Nephron progenitor cell (in vitro differentiated cells): ENCODE measurements around the gene TCP1.
A peak's percentile ranks its signal among the peaks of the same experiment; 100 is the strongest.

ENCODE experiments used
- DNase-seq: peaks from one replicate; pipeline ENCODE4 v3.0.0; 2021
- H3K27ac Mint-ChIP-seq: 2 replicates; pipeline ENCODE4 v1.8.0; 2021; ENCODE audit warnings: mild to moderate bottlenecking, moderate library complexity, mixed read lengths
- H3K27me3 Mint-ChIP-seq: 2 replicates; pipeline ENCODE4 v1.8.0; 2021; ENCODE audit warnings: mild to moderate bottlenecking, low read depth, mixed read lengths; ENCODE audit not compliant: poor library complexity
- H3K36me3 Mint-ChIP-seq: 2 replicates; pipeline ENCODE4 v1.8.0; 2021; ENCODE audit warnings: low read depth, mixed read lengths
- H3K4me1 Mint-ChIP-seq: 2 replicates; pipeline ENCODE4 v1.8.0; 2021; ENCODE audit warnings: mixed read lengths
- H3K4me3 Mint-ChIP-seq: 2 replicates; pipeline ENCODE4 v1.8.0; 2021; ENCODE audit warnings: mild to moderate bottlenecking, moderate library complexity, mixed read lengths
- H3K9me3 Mint-ChIP-seq: 2 replicates; pipeline ENCODE4 v1.8.0; 2021; ENCODE audit warnings: mild to moderate bottlenecking, moderate library complexity, mixed read lengths
- TF ChIP-seq, protein P1 (sequence below): fragments of 200-600 bp; sonication (generic); IDR thresholded peaks from 2 replicates; pipeline ENCODE4 v1.5.0; 2021; ENCODE audit warnings: antibody characterized with exemption

The TCP1 gene

DNA sequence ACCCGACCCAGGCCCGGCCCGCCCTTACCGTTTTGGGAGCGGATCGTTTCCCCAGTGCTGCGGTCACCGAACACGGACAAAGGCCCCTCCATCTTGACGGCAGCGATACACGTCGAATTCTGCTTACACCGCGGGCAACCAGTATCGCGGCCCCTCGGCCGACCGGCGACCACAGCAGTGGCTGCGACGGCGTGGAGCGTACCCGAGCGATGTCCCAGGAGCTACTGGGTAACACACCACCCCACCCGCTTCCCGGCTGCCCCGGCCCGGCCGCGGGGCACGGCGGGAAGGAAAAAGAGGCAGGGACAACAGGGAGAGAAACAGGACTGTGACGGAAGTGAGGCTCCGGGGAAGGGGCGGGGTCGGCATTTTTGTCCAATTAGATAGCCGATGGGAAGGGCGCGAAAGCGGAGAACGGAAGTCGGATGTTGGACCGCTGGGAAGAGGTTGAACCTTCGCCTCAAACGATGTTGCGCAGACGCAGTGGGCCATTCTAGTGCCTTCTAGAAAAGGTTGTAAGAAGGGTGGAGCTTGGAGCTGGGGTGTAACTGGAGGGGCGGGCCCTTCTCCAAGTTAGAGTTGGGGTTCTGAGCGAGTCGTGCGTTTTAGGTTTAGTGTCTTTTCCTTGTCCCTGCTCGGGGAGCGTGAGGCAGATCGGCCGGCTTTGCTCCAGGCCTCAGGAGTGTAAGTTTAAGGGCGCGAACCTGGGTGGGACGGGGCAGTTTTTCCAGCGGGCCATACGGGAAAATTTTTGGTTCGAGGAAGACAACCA, at the start of gene TCP1:
TSS of gene TCP1 (minus strand) at position 226 of the 772 bp plus-strand sequence. CDS start at position 92, 134 bp downstream.
- H3K4me1 Mint-ChIP-seq, result peaks cover 55% of the 10 kb centered on the region
- no peaks in the 10 kb centered on the region for H3K27me3 Mint-ChIP-seq
- DNase-seq, result peak; percentile 98
- peak within 1 kb of the TSS; percentile 100 for H3K27ac Mint-ChIP-seq
- TF ChIP-seq, protein P1, sequence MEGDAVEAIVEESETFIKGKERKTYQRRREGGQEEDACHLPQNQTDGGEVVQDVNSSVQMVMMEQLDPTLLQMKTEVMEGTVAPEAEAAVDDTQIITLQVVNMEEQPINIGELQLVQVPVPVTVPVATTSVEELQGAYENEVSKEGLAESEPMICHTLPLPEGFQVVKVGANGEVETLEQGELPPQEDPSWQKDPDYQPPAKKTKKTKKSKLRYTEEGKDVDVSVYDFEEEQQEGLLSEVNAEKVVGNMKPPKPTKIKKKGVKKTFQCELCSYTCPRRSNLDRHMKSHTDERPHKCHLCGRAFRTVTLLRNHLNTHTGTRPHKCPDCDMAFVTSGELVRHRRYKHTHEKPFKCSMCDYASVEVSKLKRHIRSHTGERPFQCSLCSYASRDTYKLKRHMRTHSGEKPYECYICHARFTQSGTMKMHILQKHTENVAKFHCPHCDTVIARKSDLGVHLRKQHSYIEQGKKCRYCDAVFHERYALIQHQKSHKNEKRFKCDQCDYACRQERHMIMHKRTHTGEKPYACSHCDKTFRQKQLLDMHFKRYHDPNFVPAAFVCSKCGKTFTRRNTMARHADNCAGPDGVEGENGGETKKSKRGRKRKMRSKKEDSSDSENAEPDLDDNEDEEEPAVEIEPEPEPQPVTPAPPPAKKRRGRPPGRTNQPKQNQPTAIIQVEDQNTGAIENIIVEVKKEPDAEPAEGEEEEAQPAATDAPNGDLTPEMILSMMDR, result no peak
- peaks cover 64% of the 10 kb centered on the region for H3K36me3 Mint-ChIP-seq
- no peaks in the 10 kb centered on the region for H3K9me3 Mint-ChIP-seq
- peak within 1 kb of the TSS; percentile 99 for H3K4me3 Mint-ChIP-seq

DNA sequence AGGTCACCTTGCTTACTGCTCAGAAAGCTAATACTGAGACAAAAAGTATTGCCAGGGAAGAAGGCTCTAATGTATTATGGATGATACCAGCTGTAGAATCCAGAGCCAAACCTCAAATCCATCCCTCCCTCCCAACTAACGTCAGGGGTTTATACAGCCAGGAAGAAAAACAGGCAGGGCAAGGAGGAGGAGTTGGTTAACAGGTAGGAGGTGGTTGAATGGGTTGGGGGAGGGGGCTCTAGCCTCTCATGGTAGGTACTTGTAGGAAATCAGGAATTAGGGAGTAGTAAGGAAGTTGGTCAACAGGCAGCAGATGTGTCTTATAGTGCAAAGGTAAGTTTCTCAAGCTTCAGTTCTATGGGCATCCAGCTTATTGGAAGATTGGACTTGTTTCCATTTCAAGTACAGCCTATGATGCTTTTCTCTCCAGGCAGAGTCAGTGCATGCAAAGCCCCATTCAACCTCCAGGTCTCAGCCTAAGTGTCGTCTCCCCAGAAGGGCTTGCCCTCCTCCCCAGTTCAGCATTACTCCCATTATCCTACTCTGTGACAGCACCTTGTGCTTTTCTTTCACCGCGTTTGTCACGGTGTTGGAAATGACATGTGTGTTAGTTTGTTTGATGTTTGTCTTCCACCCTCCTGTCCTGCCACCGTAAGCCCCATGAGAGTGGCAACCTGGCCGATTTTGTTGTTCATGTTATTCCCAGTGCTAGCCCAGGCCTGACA, 48.8 kb upstream of the TCP1 start:
- peaks cover 18% of the 10 kb centered on the region for H3K4me1 Mint-ChIP-seq

DNA sequence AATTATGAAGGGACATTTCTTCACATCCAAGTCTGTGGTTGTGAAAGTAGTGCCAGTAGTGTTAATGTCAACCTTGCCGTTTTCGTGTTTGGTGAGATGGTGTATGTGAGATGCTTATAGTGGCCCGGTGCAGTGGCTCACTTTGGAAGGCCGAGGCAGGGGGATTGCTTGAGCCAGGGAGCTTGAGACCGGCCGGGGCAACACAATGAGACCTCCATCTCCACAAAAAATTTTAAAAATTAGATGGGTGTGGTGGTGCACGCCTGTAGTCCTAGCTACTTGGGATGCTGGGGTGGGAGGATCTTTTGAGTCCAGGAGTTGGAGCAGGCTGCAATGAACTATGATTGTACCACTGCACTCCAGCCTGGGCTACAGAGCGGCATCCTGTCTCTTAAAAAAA, 48.1 kb upstream of the TCP1 start:
- H3K9me3 Mint-ChIP-seq, result peaks cover 3% of the 10 kb centered on the region
- no peak for DNase-seq
- no peak overlapping the region for H3K27ac Mint-ChIP-seq
- no peak overlapping the region for H3K4me3 Mint-ChIP-seq
- TF ChIP-seq, protein P1, result no peak
- H3K36me3 Mint-ChIP-seq, result no peaks in the 10 kb centered on the region
- H3K27me3 Mint-ChIP-seq, result peaks cover 5% of the 10 kb centered on the region
- peaks cover 18% of the 10 kb centered on the region for H3K4me1 Mint-ChIP-seq

More for the DNA sequence above, 48.8 kb upstream of the TCP1 start:
- H3K4me3 Mint-ChIP-seq, result no peak overlapping the region
- H3K27ac Mint-ChIP-seq, result no peak overlapping the region
- peaks cover 3% of the 10 kb centered on the region for H3K9me3 Mint-ChIP-seq
- peaks cover 5% of the 10 kb centered on the region for H3K27me3 Mint-ChIP-seq
- TF ChIP-seq, protein P1, result no peak
- DNase-seq, result no peak
- no peaks in the 10 kb centered on the region for H3K36me3 Mint-ChIP-seq

DNA sequence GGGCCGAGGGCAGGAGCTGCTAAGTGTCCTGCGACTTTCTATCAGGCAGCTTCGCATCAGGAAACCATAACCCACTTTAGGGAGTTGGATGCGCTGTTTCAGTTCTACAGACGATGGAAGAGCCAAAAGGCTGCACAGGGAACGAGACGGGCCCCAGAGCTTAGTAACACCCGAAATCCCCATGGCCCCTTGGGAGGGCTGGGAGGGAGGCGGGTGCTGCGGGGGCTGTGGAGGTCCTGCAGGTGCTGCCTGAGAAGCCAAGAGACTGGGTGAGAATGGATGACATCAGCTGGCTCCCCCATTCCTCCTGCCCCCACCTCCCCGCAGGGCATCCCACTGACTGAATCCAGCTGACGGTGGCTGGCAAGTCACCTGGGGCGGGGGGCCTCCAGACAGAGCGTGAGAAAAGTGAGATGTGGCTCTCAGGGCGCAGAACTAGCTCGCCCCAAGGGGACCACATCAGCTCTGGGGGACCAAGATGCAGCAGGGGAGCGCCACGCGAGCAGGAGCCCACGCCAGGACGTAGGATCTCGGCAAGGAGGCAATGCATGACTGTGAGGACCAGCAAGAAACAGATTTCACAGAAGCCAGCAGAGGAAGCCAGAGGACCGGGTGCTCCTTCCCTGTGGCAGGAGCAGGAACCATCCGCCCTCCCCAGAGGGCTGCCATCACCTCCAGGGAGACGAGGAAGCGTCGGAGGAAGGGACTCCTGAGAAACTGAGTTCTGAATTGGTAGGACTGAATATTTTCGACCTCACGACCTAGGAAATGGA, 47.5 kb upstream of the TCP1 start:
- TF ChIP-seq, protein P1, result no peak
- peaks cover 3% of the 10 kb centered on the region for H3K9me3 Mint-ChIP-seq
- no peak for DNase-seq
- H3K4me1 Mint-ChIP-seq, result peaks cover 18% of the 10 kb centered on the region
- H3K4me3 Mint-ChIP-seq, result no peak overlapping the region
- H3K36me3 Mint-ChIP-seq, result no peaks in the 10 kb centered on the region
- peaks cover 5% of the 10 kb centered on the region for H3K27me3 Mint-ChIP-seq
- H3K27ac Mint-ChIP-seq, result no peak overlapping the region

DNA sequence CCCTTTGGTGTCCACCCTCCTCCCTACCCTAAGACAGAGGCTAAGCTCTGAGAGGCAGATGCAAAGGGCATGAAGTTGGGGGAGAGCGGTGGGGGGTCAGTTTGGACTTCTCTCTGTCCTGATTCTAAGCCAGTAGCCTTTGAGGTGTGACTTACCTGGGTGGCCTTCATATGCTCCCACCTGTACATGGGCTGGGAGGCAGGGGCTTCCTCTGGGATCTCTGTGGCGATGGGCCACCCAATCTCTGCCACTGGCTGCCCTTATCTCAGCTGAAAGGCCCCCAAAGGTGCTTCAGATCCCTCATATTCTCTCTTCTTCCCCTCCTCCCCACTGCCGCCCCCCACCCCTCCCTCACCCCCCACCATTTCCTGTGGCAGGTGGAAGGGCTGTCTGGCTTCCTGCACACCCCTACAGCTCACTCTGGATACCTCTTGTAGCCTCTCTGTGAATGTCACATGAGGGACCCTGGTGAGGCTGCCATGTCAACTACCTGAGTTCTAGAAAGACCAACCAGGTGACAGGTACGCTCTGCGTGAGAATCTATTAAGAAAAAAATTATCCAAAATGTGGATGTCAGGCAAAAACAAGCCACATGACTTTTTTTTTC, 44.7 kb upstream of the TCP1 start:
- Mint-ChIP-seq H3K4me1 (peaks cover 26% of the 10 kb centered on the region), H3K27me3 (peaks cover 8% of the 10 kb centered on the region), H3K4me3 (no peak overlapping the region), H3K36me3 (no peaks in the 10 kb centered on the region), H3K27ac (no peak overlapping the region), H3K9me3 (no peaks in the 10 kb centered on the region)
- no peak for DNase-seq
- TF ChIP-seq, protein P1, result no peak
